GM23338 (cell line): Measurements from ENCODE around the gene PFKFB2.

Experiments
- POLR2AphosphoS5 ChIP-seq: IDR thresholded peaks from 2 replicates; pipeline ENCODE4 v1.6.1; 2016; ENCODE audit warnings: antibody characterized with exemption, low read depth
- TF ChIP-seq, protein P1 (sequence below): IDR thresholded peaks from one replicate; pipeline ENCODE4 v1.6.1; 2018; ENCODE audit warnings: antibody characterized with exemption; ENCODE audit not compliant: unreplicated experiment
- TF ChIP-seq, protein P2 (sequence below), 2 experiments: fragments of 200-600 bp in 1 of 2; sonication (generic) in 1 of 2; conservative IDR thresholded peaks; 2 replicates each; pipeline versions ENCODE4 v1.5.1 to v1.6.1; 2016 to 2017; ENCODE audit warnings: antibody characterized with exemption in 2 of 2, low read depth in 2 of 2, mild to moderate bottlenecking in 2 of 2, moderate library complexity in 1 of 2
- TF ChIP-seq, protein P3 (sequence below): IDR thresholded peaks from 2 replicates; pipeline ENCODE4 v1.6.1; 2016; ENCODE audit warnings: antibody characterized with exemption

DNA sequence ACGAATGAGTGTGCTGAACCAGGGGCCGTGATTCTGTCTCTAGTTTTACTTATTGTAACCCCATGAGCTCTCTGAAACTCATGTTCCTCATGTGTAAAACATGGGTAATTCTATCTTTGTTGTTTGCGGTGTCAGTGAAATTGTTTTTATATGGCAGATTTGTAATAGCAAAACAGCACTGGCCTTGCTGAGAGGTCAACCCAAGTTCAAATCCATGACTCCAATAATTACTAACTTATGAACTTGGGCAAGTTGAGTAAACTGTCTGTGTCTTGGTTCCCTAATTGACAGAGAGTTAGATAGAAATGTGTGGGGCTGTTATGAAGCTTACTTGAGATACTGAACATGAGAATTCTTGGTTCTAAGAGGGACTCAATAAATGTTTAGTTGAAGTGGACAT lies 38.3 kb upstream of the PFKFB2 start:
- TF ChIP-seq, protein P1, sequence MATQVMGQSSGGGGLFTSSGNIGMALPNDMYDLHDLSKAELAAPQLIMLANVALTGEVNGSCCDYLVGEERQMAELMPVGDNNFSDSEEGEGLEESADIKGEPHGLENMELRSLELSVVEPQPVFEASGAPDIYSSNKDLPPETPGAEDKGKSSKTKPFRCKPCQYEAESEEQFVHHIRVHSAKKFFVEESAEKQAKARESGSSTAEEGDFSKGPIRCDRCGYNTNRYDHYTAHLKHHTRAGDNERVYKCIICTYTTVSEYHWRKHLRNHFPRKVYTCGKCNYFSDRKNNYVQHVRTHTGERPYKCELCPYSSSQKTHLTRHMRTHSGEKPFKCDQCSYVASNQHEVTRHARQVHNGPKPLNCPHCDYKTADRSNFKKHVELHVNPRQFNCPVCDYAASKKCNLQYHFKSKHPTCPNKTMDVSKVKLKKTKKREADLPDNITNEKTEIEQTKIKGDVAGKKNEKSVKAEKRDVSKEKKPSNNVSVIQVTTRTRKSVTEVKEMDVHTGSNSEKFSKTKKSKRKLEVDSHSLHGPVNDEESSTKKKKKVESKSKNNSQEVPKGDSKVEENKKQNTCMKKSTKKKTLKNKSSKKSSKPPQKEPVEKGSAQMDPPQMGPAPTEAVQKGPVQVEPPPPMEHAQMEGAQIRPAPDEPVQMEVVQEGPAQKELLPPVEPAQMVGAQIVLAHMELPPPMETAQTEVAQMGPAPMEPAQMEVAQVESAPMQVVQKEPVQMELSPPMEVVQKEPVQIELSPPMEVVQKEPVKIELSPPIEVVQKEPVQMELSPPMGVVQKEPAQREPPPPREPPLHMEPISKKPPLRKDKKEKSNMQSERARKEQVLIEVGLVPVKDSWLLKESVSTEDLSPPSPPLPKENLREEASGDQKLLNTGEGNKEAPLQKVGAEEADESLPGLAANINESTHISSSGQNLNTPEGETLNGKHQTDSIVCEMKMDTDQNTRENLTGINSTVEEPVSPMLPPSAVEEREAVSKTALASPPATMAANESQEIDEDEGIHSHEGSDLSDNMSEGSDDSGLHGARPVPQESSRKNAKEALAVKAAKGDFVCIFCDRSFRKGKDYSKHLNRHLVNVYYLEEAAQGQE: no peak
- TF ChIP-seq, protein P2, sequence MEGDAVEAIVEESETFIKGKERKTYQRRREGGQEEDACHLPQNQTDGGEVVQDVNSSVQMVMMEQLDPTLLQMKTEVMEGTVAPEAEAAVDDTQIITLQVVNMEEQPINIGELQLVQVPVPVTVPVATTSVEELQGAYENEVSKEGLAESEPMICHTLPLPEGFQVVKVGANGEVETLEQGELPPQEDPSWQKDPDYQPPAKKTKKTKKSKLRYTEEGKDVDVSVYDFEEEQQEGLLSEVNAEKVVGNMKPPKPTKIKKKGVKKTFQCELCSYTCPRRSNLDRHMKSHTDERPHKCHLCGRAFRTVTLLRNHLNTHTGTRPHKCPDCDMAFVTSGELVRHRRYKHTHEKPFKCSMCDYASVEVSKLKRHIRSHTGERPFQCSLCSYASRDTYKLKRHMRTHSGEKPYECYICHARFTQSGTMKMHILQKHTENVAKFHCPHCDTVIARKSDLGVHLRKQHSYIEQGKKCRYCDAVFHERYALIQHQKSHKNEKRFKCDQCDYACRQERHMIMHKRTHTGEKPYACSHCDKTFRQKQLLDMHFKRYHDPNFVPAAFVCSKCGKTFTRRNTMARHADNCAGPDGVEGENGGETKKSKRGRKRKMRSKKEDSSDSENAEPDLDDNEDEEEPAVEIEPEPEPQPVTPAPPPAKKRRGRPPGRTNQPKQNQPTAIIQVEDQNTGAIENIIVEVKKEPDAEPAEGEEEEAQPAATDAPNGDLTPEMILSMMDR (conservative IDR thresholded peaks at IDR 0.05; ENCODE audit: low read depth in 2 of 2): no peak
- TF ChIP-seq POLR2AphosphoS5: no peak
- TF ChIP-seq, protein P3, sequence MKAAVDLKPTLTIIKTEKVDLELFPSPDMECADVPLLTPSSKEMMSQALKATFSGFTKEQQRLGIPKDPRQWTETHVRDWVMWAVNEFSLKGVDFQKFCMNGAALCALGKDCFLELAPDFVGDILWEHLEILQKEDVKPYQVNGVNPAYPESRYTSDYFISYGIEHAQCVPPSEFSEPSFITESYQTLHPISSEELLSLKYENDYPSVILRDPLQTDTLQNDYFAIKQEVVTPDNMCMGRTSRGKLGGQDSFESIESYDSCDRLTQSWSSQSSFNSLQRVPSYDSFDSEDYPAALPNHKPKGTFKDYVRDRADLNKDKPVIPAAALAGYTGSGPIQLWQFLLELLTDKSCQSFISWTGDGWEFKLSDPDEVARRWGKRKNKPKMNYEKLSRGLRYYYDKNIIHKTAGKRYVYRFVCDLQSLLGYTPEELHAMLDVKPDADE: no peak
